Pancreas (tissue), 10 donors: ENCODE data around the gene DCAF11. TPM values are rescaled to one million over a fixed set of nuclear protein-coding genes. Genes with fewer than 3 reads are reported as not detected.

Source experiments
- ATAC-seq, 4 donors: fragments of 200-7000 bp; cut with Tn5 transposase; one replicate each; pipeline versions ENCODE4 v1.8.0 to v1.9.1; 2020; ENCODE audit warnings: mild to moderate bottlenecking in 4 of 4, moderate library complexity in 4 of 4
- DNase-seq, 6 donors: peaks; one replicate each; pipeline ENCODE4 v3.0.0-alpha.2; 2020
- FAIRE-seq: peaks from 2 replicates; lab custom pipeline; 2012; peaks lifted over from hg19 to GRCh38; lab: Jason Lieb, UNC
- H3K27ac ChIP-seq, 4 donors: fragments of 200-600 bp; sonication (generic); 1 replicate in 3 of 4; 2 replicates in 1 of 4; pipeline versions ENCODE4 v1.5.0 to v1.8.0; 2020
- H3K27me3 ChIP-seq, 4 donors: fragments of 200-600 bp; one replicate each; pipeline ENCODE4 v1.8.0; 2021
- H3K36me3 ChIP-seq, 3 donors: fragments of 200-600 bp; sonication (generic) in 1 of 3; one replicate each; pipeline versions ENCODE4 v1.5.0 to v1.8.0; 2020 to 2021
- H3K4me1 ChIP-seq, 3 donors: fragments of 200-600 bp; one replicate each; pipeline ENCODE4 v1.8.0; 2021
- H3K4me3 ChIP-seq, 4 donors: fragments of 200-600 bp; sonication (generic) in 2 of 4; one replicate each; pipeline versions ENCODE4 v1.5.0 to v1.8.0; 2020 to 2021
- H3K9me3 ChIP-seq, 4 donors: fragments of 200-600 bp; one replicate each; pipeline ENCODE4 v1.8.0; 2021
- CTCF ChIP-seq, 4 donors: fragments of 200-600 bp; sonication (generic) in 3 of 4; IDR thresholded peaks; one replicate each; pipeline versions ENCODE4 v1.5.0 to v1.8.0; 2021; ENCODE audit warnings: antibody characterized with exemption in 4 of 4
- WGBS, 2 donors: extraction: QIAGEN DNeasy Blood & Tissue Kit; methylation state at CpG; one replicate each; pipeline ENCODE4 v1.1.7; 2013; 5-methylcytosine and 5-hydroxymethylcytosine counted together
- intact Hi-C, 3 donors: fragments of 100-400 bp; cut with DNase I; formaldehyde crosslinking; loops; one replicate each; pipeline versions ENCODE4 v1.11.1 to v1.14.2; 2022
- polyA plus RNA-seq, 2 donors: library from polyadenylated mRNA; stranded (reverse); fragments of 200-250 nt; gene quantifications; one replicate each; pipeline ENCODE4 v1.2.3, GENCODE V29; 2013
- total RNA-seq, 6 donors: library from RNA; stranded (reverse); fragmentation: NEBNext Ultra II Directional in 4 of 6; extraction: Animal tissue kit (Norgen Biotek cat#: 25700) in 4 of 6; gene quantifications; one replicate each; pipeline versions ENCODE4 v1.2.1 to v1.2.4, GENCODE V29; 2021 to 2023
- donor health status: healthy with polysubstance abuse.
- donor health status: DM: no; HTN: no; CAD: no; lungs with moderate emphysema.
- donor health status: DM: no; HTN: no; CAD: no.
- donor health status: control.
- donor health status: control.
- donor health status: Bipolar disorder and iron deficiency.
- donor health status: DM: yes; HTN: yes; CAD: no.
- donor health status: DM: no; HTN: no; CAD: no.
- donor health status: DM: no; HTN: no; CAD: no.
- donor health status: DM: yes; HTN: yes; CAD: no.

DCAF11 gene
- total and polyA plus RNA-seq, 8 donors = 34.2 to 78.9 (median 56.0) TPM

GRCh38 chr14:24145690-24146452, 31.3 kb downstream of the DCAF11 start:
- intact Hi-C loops = no loop called here
- DNase-seq (no peak), ATAC-seq (peak in 1 of 4 donors; percentile 0), FAIRE-seq (no peak)
- peaks cover 0 to 16% (median 15%) of the 10 kb centered on the region in 3 donors for H3K36me3 ChIP-seq
- no peaks in the 10 kb centered on the region for H3K9me3 ChIP-seq
- H3K4me1 ChIP-seq = peaks cover 8 to 27% (median 14%) of the 10 kb centered on the region in 3 donors
- peak overlapping the region; percentile 70 to 96 (median 88) for H3K4me3 ChIP-seq
- H3K27ac ChIP-seq = peak overlapping the region; percentile 78 to 89 (median 84)
- H3K27me3 ChIP-seq = no peaks in the 10 kb centered on the region
- WGBS, 2 donors = 2% methylated on average over 9 of the region's 9 CpGs
- no peak for TF ChIP-seq CTCF (IDR thresholded peaks at IDR 0.05)

GRCh38 chr14:24146453-24146977, 31.9 kb downstream of the DCAF11 start, which contains the start of gene PSME2:
Gene PSME2, minus strand, starts transcription at chr14:24146610. Its CDS starts 29 bp downstream, at chr14:24146581.
- intact Hi-C loops = no loop called here
- Histone ChIP-seq H3K36me3 (peaks cover 0 to 23% (median 22%) of the 10 kb centered on the region in 3 donors), H3K27ac (peak within 1 kb of the TSS; percentile 78 to 89 (median 84)), H3K27me3 (no peaks in the 10 kb centered on the region), H3K4me1 (peaks cover 8 to 27% (median 14%) of the 10 kb centered on the region in 3 donors), H3K9me3 (no peaks in the 10 kb centered on the region), H3K4me3 (peak within 1 kb of the TSS; percentile 70 to 96 (median 88))
- ATAC-seq (peak; percentile 75 to 89 (median 82)), DNase-seq (peak; percentile 89 to 98 (median 96)), FAIRE-seq (no peak)
- WGBS, 2 donors = 0 to 1% methylated on average over 24 to 25 of the region's 25 CpGs
- TF ChIP-seq CTCF (IDR thresholded peaks at IDR 0.05) = no peak

- H3K27ac ChIP-seq = peak within 1 kb of the TSS; percentile 78 to 89 (median 84)
- ATAC-seq (peak; percentile 91 to 96 (median 92)), DNase-seq (peak; percentile 92 to 98 (median 98)), FAIRE-seq (peak; percentile 90)
- no peak for TF ChIP-seq CTCF (IDR thresholded peaks at IDR 0.05)
- intact Hi-C loops = no loop called here
- H3K9me3 ChIP-seq = no peaks in the 10 kb centered on the region
- H3K4me1 ChIP-seq = peaks cover 8 to 25% (median 14%) of the 10 kb centered on the region in 3 donors
- no peaks in the 10 kb centered on the region for H3K27me3 ChIP-seq
- peak within 1 kb of the TSS; percentile 70 to 96 (median 88) for H3K4me3 ChIP-seq
- H3K36me3 ChIP-seq = peaks cover 0 to 28% (median 26%) of the 10 kb centered on the region in 3 donors
- 1% methylated on average over 51 to 57 of the region's 57 CpGs for WGBS, 2 donors
Measured at GRCh38 chr14:24146978-24147760, 32.6 kb downstream of the DCAF11 start, which contains the start of gene RNF31. Gene RNF31, plus strand, starts transcription at chr14:24147498. Its CDS starts 201 bp downstream, at chr14:24147699.

DNA sequence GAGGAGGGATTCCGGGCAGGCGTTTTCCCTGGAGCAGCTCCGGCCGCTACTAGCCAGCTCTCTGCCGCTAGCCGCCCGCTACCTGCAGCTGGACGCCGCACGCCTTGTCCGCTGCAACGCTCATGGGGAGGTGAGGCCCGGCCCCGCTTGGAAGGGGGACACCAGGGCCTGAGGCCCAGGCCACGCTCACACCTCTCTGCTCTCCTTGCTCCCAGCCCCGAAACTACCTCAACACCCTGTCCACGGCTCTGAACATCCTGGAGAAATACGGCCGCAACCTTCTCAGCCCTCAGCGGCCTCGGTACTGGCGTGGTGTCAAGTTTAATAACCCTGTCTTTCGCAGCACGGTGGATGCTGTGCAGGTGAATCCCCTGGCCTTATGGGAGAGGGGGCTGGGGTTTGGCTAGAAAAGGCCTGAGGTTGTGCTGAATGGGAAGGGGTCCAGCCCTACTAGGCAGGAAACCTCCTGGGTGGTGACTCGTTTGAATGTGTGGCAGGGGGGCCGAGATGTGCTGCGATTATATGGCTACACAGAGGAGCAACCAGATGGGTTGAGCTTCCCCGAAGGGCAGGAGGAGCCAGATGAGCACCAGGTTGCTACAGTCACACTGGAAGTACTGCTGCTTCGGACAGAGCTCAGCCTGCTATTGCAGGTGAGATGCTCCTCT, 33.3 kb downstream of the DCAF11 start:
- intact Hi-C loops = no loop called here
- peaks cover 0 to 34% (median 26%) of the 10 kb centered on the region in 3 donors for H3K36me3 ChIP-seq
- peak overlapping the region; percentile 70 to 96 (median 88) for H3K4me3 ChIP-seq
- no peaks in the 10 kb centered on the region for H3K9me3 ChIP-seq
- WGBS, 2 donors = 3 to 5% methylated on average over 27 to 29 of the region's 29 CpGs
- peaks cover 8 to 22% (median 14%) of the 10 kb centered on the region in 3 donors for H3K4me1 ChIP-seq
- no peaks in the 10 kb centered on the region for H3K27me3 ChIP-seq
- peak overlapping the region; percentile 58 to 87 (median 72) for H3K27ac ChIP-seq
- no peak for TF ChIP-seq CTCF (IDR thresholded peaks at IDR 0.05)
- DNase-seq = peak in 2 of 6 donors; percentile 53 to 84
- FAIRE-seq = no peak
- no peak for ATAC-seq
